NT2/D1 (cell line): ENCODE results near the gene LCMT2.
A peak's percentile ranks its signal among the peaks of the same experiment; 100 is the strongest.

Experiments
- DNase-seq: peaks from one replicate; pipeline ENCODE4 v3.0.0-alpha.2; 2011; ENCODE audit warnings: low read depth, low spot score
- H3K27me3 ChIP-seq: 2 replicates; pipeline ENCODE4 v1.6.0; 2011; ENCODE audit warnings: mild to moderate bottlenecking; ENCODE audit not compliant: insufficient read length, insufficient read depth
- H3K36me3 ChIP-seq: 2 replicates; pipeline ENCODE4 v1.6.1; 2011; ENCODE audit warnings: mild to moderate bottlenecking, low read length, mixed read lengths; ENCODE audit not compliant: insufficient read depth, insufficient read length
- H3K4me1 ChIP-seq: 2 replicates; pipeline ENCODE4 v1.5.1; 2011; ENCODE audit not compliant: insufficient read depth, insufficient read length
- H3K4me3 ChIP-seq: 2 replicates; pipeline ENCODE4 v1.5.1; 2011; ENCODE audit warnings: low read depth; ENCODE audit not compliant: insufficient read length
- H3K9ac ChIP-seq: 2 replicates; pipeline ENCODE4 v1.6.0; 2011; ENCODE audit warnings: low read depth; ENCODE audit not compliant: insufficient read length
- H3K9me3 ChIP-seq: 2 replicates; pipeline ENCODE4 v1.5.1; 2011; ENCODE audit warnings: mild to moderate bottlenecking, low read length; ENCODE audit not compliant: insufficient read depth
- SUZ12 ChIP-seq: IDR thresholded peaks from 2 replicates; pipeline ENCODE4 v1.6.1; 2011; ENCODE audit not compliant: insufficient read length, insufficient read depth; ENCODE audit errors: extremely low read depth
- YY1 ChIP-seq: IDR thresholded peaks from 2 replicates; pipeline ENCODE4 v1.6.1; 2011; ENCODE audit not compliant: insufficient read length, insufficient read depth
- ZNF274 ChIP-seq: IDR thresholded peaks from 2 replicates; pipeline ENCODE4 v1.6.1; 2011; ENCODE audit warnings: mild to moderate bottlenecking, low read depth, low read length

Gene LCMT2

GRCh38 chr15:43329960-43330779 lies at the start of gene LCMT2:
TSS of gene LCMT2 (minus strand) at chr15:43330573. CDS start at chr15:43330489, 84 bp downstream.
- peak within 1 kb of the TSS; percentile 76 for H3K4me3 ChIP-seq
- DNase-seq: peak; percentile 86
- peaks cover 14% of the 10 kb centered on the region for H3K36me3 ChIP-seq
- TF ChIP-seq YY1 (no peak), ZNF274 (no peak), SUZ12 (no peak)
- H3K27me3 ChIP-seq: no peaks in the 10 kb centered on the region
- peaks cover 3% of the 10 kb centered on the region for H3K4me1 ChIP-seq
- peak within 1 kb of the TSS; percentile 82 for H3K9ac ChIP-seq
- H3K9me3 ChIP-seq: peaks cover 15% of the 10 kb centered on the region; the same call in 1 of the 2 replicates

GRCh38 chr15:43378601-43379000 lies 48.2 kb upstream of the LCMT2 start:
- H3K4me1 ChIP-seq: no peaks in the 10 kb centered on the region
- peaks cover 56% of the 10 kb centered on the region for H3K36me3 ChIP-seq
- no peaks in the 10 kb centered on the region for H3K27me3 ChIP-seq
- TF ChIP-seq ZNF274: no peak
- no peak for TF ChIP-seq YY1
- TF ChIP-seq SUZ12: no peak
- H3K9me3 ChIP-seq: no peaks in the 10 kb centered on the region
- DNase-seq: no peak
- H3K4me3 ChIP-seq: no peak overlapping the region
- H3K9ac ChIP-seq: no peak overlapping the region

- H3K4me1 ChIP-seq: no peaks in the 10 kb centered on the region
- TF ChIP-seq SUZ12 (no peak), YY1 (no peak), ZNF274 (no peak)
- no peak for DNase-seq
- H3K27me3 ChIP-seq: no peaks in the 10 kb centered on the region
- no peak overlapping the region for H3K4me3 ChIP-seq
- H3K36me3 ChIP-seq: peaks cover 44% of the 10 kb centered on the region
- H3K9me3 ChIP-seq: no peaks in the 10 kb centered on the region
- H3K9ac ChIP-seq: no peak overlapping the region
Observed at GRCh38 chr15:43376017-43376705, 45.8 kb upstream of the LCMT2 start.

GRCh38 chr15:43370975-43371974 lies 40.9 kb upstream of the LCMT2 start, which contains the start of the genes TUBGCP4 and ZSCAN29:
TSS of gene TUBGCP4 (plus strand) at chr15:43371101. CDS start at chr15:43371355, 254 bp downstream.
TSS of gene ZSCAN29 (minus strand) at chr15:43371043. CDS start at chr15:43369913, 1,130 bp downstream.
- peak within 1 kb of the TSS; percentile 89 for H3K9ac ChIP-seq
- H3K4me1 ChIP-seq: no peaks in the 10 kb centered on the region
- peaks cover 39% of the 10 kb centered on the region for H3K36me3 ChIP-seq
- H3K9me3 ChIP-seq: no peaks in the 10 kb centered on the region
- TF ChIP-seq SUZ12: no peak
- TF ChIP-seq ZNF274: no peak
- H3K4me3 ChIP-seq: peak within 1 kb of the TSS; percentile 91
- H3K27me3 ChIP-seq: no peaks in the 10 kb centered on the region
- DNase-seq: peak; percentile 74

GRCh38 chr15:43370310-43370974 lies 40.1 kb upstream of the LCMT2 start:
- H3K9me3 ChIP-seq: no peaks in the 10 kb centered on the region
- H3K4me1 ChIP-seq: no peaks in the 10 kb centered on the region
- DNase-seq: no peak
- H3K4me3 ChIP-seq: peak overlapping the region; percentile 91
- H3K27me3 ChIP-seq: no peaks in the 10 kb centered on the region
- TF ChIP-seq SUZ12: no peak
- TF ChIP-seq ZNF274: no peak
- TF ChIP-seq YY1: no peak
- peaks cover 43% of the 10 kb centered on the region for H3K36me3 ChIP-seq
- H3K9ac ChIP-seq: peak overlapping the region; percentile 89

- Histone ChIP-seq H3K36me3 (peaks cover 76% of the 10 kb centered on the region), H3K27me3 (no peaks in the 10 kb centered on the region), H3K4me1 (no peaks in the 10 kb centered on the region), H3K4me3 (no peak overlapping the region), H3K9ac (no peak overlapping the region), H3K9me3 (peaks cover 44% of the 10 kb centered on the region)
- TF ChIP-seq YY1: no peak
- DNase-seq: no peak
Observed at GRCh38 chr15:43361313-43361903, 31.0 kb upstream of the LCMT2 start.
